ENCODE results near the gene ITSN1. TPM values are rescaled to one million over a fixed set of nuclear protein-coding genes. Genes with fewer than 3 reads are reported as not detected.

ITSN1 gene
- total RNA-seq, 1 donor from 2014 or later = 2.4 TPM

- intact Hi-C loops (cut with micrococcal nuclease) = no loop called here
These were observed 166.5 kb downstream of the ITSN1 start for GRCh38 chr21:33808715-33809367.

DNA sequence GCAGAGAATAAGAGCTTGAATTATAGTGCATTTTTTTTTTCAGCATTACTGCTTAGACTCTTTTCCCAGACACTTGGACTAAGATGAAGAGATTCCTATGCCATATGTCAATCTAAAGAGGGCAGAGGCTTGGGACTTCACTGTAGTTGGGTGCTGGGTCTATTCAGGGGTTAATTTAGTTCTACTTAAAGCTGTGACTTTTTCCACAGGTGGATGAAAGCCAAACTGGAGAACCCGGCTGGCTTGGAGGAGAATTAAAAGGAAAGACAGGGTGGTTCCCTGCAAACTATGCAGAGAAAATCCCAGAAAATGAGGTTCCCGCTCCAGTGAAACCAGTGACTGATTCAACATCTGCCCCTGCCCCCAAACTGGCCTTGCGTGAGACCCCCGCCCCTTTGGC is 168.5 kb downstream of the ITSN1 start:
- intact Hi-C loops (cut with micrococcal nuclease) = no loop called here

DNA sequence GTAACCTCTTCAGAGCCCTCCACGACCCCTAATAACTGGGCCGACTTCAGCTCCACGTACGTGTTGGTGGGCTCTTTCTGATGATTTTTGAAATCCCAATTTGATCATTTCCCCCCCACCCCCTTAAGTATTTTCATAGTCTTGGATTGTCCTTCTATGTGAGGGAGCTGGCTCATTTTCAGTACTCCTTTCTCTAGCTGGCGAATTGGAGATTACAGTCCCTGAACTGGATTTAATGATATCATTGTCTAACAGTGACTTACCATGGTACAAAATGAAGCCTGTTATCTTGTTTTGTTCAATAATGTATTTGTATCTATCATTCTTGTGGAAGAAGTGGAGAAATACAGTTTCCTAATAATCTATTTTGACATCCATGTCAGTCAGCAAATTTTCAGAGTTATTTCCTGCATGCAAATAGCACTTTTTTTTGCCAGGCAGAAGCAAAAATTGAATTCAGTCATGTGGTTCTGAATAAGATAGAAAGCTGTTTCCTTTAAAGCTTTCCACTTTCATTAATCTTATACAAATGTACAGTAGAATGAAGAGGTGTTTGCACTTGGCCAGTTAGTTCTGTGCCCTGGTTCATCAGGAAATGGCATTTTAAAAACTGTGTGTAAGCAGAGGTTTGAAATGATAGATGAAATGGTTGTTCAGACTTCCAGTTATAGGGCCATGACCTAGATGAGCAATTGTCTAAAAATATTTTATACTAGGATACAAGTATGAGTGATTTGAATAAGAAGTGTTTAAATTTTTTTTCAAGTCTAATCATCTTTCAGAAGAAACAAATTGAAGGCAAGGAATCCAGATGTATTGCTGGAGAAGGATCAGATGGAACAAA is 169.1 kb downstream of the ITSN1 start:
- intact Hi-C loops (cut with micrococcal nuclease) = no loop called here

DNA sequence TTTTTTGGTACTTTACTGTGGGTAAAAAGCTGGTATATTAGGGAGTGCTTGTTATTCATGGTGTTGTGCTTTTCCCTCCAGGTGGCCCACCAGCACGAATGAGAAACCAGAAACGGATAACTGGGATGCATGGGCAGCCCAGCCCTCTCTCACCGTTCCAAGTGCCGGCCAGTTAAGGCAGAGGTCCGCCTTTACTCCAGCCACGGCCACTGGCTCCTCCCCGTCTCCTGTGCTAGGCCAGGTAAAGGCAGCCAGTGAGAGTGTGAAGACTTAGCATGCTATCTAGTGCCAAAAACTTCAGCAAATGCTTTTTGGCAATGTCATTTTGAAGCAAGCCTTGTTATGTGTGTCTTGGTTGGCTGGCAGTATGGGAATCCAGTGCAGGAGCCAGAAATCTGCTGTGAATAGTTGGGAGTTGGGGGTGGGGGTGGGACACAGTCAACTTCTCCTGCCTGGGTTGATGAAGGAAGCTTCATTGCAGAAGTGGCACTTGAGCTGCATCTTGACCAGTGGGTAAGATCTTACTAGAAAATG is 171.6 kb downstream of the ITSN1 start:
- intact Hi-C loops (cut with micrococcal nuclease) = no loop called here

- intact Hi-C loops (cut with micrococcal nuclease) = no loop called here
These were observed 172.9 kb downstream of the ITSN1 start for GRCh38 chr21:33815143-33815707.

- intact Hi-C loops (cut with micrococcal nuclease) = no loop called here
These were observed 173.9 kb downstream of the ITSN1 start for GRCh38 chr21:33816174-33816573.

DNA sequence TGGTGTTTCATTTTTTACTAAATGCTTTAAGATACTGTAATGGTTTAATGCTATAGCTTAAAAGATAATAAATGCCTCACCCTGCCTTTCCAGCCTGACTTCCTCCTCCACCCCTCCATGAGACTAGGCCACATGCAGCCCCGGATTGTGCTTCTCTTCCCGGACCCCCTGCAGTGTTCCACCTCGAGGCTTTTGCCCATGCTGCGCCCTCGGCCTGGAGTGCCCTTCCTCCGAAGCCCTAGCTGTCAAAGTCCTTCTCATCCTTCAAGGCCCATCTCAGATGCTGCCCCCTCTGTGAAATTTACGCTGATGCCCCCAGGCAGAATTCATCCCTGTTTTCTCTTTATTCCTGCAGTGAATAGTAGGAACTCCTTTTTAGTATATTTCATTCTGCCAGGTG is 174.8 kb downstream of the ITSN1 start:
- intact Hi-C loops (cut with micrococcal nuclease) = no loop called here

DNA sequence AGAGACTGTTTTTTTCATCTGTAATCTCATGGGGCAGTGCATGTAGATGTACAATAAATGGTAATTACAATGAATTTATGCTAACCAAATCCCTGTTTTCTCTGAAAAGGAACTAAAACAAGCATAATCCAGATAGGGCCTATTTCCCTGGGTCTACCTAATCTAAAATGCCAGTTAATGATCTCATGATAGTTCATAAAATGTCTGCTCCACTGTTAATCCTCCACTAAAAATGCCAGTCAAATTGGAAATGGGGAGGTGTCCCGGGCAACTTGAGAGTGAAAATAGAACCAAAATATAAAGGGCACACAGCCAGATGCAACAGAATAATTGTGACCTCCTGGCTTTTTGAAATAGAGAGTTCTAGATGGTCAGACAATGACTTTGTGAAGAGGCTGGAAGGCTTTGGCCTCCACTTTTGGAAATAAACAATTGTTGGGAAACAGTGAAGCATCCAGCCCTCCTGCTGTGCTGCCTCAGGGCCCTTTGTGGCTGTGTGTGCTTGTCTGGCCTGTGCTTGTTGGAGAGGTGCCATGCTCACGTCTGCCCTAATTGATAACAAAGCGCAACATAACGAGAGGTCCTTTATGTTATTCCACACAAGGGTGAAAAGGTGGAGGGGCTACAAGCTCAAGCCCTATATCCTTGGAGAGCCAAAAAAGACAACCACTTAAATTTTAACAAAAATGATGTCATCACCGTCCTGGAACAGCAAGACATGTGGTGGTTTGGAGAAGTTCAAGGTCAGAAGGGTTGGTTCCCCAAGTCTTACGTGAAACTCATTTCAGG is 175.6 kb downstream of the ITSN1 start:
- intact Hi-C loops (cut with micrococcal nuclease) = no loop called here

DNA sequence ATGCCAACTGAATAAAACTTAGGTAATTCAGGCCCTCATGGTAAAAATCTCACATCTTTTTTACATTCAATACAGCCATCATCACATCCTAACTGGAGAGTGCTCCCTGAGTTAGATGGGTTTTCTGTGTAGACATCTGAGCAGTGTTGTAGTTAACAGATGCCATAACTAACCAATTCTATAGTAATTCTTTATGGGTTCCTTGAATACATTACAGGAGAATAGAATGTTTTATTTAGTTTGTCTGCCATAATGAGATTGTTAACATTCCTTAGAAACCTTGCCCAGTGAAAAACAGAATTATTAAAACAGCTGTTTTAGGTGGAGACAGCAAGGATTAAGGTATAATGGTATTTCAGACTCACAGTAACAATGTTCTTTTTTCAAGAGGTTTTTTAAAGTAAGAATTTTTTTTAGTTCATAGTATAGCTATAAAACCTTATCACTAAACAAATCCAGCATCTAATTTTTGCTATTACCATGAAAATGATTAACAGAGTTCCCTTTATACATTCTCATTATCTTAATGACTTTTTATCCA is 178.0 kb downstream of the ITSN1 start:
- intact Hi-C loops (cut with micrococcal nuclease) = no loop called here

DNA sequence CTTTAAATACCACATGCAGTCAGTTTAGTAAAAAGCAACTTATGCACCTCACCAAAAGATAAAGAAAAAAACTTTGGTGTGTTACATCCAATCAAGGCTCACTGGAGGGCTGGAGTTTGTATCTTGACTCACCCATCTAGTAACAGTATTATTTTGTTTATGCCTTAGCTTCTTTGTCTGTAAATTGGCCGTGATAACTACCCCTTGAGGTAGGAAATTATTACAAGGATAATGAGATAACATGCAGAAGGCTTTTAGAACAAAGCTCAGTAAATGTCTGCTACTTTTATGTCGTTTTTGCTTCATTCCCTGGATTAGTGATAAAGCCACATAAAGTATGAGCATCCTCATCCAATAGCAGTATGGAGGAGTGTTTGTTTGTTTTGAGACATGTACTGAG is 178.5 kb downstream of the ITSN1 start:
- intact Hi-C loops (cut with micrococcal nuclease) = no loop called here

DNA sequence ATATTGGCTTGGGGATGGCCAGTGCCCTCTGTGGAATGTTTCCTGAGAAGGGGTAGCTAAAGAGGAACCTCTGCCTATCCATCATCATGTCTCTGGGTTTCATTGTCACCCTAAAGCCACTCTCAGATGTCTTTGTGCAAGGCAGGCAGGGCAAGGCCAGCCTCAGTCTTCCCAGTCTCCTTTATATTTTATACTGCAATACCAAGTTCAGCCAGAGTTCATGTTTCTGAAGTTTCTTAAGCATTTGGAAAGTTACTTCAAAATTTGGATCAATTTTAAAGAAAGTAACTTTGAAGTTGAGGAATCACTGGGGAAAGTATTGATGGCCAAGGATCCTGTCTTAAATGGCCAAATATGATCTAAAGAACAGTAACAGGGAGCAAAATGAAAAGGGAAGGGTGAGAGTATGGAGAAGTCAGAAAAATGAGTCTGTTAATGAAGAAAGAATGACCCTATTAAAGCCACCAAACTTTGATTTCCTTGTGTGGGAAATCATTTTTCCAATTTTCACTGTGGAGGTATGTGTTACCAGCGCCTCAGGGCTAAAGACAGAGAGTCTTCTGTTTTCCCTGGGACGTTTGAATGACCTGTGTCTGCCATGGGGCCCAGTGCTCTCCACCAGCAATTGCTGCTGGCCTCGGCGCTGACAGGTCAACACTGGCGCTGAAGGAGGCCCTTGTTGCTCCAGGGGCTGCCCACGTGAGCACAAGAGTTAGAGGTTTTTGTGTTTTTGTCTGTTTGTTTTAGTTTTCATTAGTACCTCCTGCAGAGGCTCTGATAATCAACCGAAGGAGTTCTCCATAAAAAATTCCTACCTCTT is 179.4 kb downstream of the ITSN1 start:
- intact Hi-C loops (cut with micrococcal nuclease) = no loop called here

DNA sequence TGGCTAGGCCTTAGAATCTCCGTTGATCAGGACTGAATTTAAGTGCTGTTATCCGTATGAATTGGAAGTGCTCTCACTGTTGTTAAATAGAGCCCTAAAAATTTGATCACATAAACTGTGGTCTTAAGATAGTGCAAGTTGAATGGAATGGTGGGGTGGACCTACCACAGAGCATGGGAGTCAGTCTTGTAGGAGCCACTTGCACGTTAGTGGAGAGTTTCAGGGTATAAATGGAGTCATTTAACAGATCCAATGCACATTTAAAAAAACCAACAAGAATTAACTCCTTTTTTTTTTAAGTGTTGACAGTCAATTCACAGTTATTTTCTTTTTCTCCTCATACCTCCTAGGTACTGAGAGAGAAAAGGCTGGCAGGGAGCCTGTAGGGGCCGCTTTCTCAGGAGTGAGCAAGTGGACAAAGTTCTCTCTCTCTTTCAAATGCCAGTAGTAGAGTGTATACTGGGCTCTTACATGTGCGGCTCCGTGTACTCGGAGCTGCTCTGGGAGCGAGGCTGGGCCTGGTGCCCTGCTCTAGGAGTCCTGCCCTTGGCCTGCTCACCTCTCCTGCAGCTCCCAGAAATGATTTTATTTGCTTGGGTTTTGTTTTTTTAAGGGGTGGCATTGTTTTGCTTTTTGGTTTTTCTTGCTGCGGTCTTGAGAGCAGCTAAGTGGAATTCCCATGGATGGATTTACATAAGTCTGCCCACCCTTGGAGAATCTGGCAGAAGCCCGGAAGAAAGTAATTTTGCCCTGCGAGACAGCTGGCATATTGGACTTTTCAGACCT is 182.0 kb downstream of the ITSN1 start:
- intact Hi-C loops (cut with micrococcal nuclease) = no loop called here

DNA sequence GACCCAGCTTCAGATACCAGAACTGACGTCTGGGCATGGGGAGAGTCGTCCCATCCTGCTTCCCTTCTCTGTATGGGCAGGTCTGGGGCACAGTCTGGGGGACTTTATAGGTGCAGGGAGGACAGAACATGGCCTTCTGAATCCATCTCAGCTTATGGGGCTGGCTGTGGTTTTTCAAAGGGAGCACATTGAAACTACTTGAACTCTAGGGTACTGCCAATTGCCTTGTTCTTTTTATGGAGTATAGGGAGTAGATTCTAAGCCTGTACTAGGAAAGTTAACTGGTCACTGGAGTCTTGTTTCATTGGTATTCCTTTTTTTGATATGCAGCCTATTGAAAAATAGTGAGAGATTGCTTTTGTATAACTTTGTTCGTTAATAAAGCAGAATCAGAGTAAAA is 183.1 kb downstream of the ITSN1 start:
- intact Hi-C loops (cut with micrococcal nuclease) = no loop called here

DNA sequence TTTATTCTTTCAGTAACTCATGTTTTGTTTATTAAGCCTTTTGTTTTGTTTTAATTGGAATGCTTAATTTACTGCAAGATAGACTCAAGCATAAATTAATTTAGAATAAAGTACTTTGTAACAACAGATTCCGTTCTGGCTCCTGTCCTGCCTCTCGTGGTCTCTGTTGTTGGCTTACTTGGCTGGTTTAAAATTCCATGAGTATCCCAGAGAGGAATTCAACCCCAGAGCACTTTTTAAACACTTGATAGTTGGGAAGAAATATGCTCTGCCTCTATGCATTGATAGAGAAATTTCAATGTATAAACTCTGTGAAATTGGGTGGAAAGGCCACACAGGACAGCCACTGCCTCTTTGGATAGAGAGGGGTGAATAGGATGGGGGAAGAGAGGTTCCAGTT is 183.6 kb downstream of the ITSN1 start:
- intact Hi-C loops (cut with micrococcal nuclease) = no loop called here

DNA sequence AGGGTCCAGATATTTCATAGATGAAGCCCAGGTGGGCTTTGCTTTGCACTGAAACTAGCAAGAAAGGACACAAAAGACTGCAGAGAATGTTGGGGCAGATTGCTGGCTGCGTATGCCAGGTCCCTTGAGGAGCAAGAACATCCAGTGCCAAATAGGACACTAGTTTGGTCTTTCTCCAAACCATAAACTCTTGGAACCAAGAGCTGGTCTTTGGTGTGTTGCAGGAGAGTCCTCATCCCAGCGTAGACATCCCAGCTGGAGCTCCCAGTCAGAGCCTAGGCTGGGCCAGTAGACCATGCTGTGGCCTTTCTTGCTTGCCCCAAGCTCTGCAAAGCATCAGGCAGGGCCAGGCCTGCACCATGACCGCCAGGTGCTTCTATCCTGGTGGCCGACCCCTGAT is 185.8 kb downstream of the ITSN1 start:
- intact Hi-C loops (cut with micrococcal nuclease) = no loop called here

DNA sequence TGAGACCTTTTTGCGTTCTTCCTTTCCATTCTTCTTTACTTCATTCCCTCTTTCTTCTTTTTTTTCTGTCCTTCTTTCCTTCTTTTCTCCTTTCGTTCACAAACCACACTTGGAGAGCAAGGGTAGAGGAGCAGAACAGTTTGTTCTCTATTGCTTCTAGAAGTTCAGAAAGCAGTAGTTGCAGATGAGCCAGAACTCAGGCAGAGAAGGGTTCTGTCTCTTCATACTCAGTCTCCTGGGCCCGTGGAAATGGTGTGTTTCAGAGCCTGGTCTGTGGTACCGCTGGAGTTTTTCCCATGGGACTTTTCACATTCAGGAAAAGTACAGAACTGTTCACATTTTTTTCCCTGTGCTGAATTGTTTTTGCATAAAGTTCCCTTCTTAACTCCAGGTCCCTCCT is 186.3 kb downstream of the ITSN1 start:
- intact Hi-C loops (cut with micrococcal nuclease) = no loop called here

DNA sequence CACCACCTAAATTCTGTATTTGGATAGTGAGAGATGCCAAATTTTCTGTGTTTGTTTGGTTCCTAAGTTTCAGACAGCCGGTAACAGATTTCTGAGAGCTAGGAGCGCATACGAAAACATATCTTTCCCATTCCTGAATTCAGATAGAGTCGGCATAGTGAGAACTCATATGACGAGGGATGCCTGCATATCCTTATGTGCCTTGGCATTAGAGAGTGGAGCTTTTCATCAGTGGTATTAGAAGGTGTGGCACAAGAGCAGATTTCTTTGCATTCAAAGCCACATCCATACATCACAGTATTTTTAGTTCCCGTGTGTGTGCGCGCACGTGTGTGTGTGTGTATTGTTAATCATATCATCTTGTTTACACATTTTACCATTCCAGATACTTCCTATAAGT is 187.5 kb downstream of the ITSN1 start:
- intact Hi-C loops (cut with micrococcal nuclease) = no loop called here

GRCh38 chr21:33831962-33832659 is 189.8 kb downstream of the ITSN1 start:
- intact Hi-C loops (cut with micrococcal nuclease) = no loop called here
